ENCODE results near the gene RGS12.
"Not testable (repeated sequence)": the region's sequence is repeated elsewhere in the genome, so short reads cannot be mapped to it uniquely, and the experiment has no call there.

Gene RGS12

DNA sequence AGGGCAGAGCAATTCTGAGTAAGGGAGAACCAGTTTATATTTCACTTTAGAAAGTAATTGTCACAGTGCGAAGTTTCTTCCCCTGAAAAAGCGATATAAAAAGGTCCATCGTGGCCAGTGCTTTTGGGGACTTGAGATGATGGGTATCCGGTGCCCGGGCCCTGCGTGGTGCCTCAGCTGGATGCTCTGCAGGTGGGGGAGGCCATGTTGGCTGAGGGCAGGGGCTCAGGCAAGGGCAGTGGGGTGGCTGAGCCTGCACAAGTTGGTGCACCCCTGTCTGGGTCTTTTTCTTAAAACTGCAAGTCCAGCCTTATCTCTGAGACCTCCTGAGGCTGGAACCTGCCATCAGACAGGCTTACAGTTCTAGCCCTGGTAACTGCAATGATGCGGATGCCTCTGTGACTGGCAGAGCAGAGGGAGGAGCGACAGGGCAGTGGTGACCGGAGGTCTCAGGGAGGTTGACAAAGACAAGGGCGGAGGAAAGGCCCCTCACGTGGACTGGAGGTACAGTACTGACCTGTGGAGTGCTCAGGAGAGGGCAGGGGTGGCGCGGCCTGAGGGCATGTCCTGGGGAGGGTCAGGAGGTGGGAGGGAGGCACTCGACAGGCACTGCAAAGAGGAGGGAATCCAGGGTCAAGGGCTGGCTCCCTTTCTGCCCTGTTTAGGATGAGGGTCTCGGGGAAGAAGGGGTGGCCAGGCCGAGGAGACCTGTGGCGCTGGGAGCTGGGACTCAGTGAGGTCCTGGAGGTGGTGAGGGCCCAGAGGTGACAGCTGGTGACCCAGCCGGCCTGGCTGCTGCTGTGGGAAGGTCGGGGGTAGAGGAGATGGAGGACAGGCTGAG, 1.8 kb downstream of the RGS12 start:
- no peak for DNase-seq (ENCODE audit: low read depth, low spot score)

DNA sequence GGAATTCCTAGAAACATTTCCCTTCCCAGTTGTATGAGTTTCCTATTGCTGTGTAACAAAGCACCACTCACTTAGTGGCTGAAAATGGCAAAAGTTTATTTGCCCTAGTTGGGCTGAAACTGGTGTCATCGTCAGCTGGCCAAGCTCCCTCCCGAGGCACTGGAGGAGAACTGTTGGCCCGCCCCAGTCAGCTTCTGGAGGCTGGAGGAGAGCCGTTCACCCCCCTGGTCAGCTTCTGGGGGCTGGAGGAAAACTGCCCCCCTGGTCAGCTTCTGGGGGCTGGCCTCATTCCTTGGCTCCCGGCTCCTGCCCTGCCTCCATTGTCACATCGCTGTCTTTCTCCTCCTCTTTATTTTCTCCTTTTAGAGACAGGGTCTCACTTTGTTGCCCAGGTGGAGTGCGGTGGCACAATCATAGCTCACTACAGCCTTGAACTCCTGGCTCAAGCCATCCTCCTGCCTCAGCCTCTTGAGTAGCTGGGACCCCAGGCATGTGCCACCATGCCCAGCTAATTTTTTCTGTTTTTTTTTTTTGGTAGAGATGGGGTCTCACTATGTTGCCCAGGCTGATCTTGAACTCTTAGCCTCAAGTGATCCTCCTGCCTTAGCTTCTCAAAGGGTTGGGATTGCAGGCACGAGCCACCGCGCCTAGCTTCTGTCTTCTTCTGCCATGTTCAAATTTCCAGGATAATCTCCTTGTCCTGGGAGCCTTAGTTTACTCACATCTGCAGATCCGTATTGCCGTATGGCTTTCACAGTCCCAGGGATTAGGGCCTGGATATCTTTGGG, 3.2 kb downstream of the RGS12 start:
- no peak for DNase-seq (ENCODE audit: low read depth, low spot score)

DNA sequence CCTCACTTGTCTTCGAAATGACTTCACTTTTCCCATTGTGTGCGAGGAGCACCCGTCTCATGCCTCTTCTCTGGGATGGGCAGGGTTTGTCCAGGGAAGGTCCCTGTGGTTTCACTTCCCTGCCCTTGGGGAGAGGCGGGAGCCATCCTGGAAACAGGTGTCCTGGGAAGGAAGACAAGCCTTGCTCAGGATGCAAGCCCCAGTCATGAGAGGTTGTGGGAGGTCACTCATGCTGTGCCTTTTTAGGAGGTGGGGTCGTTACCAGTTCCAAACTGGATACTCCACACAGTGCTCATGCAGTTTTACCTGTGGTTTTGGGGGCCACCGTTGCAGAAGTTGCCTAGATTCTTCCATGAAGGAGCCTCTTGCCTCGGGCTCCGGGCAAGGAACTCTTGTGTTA, 3.8 kb downstream of the RGS12 start:
- no peak for DNase-seq (ENCODE audit: low read depth, low spot score)

DNA sequence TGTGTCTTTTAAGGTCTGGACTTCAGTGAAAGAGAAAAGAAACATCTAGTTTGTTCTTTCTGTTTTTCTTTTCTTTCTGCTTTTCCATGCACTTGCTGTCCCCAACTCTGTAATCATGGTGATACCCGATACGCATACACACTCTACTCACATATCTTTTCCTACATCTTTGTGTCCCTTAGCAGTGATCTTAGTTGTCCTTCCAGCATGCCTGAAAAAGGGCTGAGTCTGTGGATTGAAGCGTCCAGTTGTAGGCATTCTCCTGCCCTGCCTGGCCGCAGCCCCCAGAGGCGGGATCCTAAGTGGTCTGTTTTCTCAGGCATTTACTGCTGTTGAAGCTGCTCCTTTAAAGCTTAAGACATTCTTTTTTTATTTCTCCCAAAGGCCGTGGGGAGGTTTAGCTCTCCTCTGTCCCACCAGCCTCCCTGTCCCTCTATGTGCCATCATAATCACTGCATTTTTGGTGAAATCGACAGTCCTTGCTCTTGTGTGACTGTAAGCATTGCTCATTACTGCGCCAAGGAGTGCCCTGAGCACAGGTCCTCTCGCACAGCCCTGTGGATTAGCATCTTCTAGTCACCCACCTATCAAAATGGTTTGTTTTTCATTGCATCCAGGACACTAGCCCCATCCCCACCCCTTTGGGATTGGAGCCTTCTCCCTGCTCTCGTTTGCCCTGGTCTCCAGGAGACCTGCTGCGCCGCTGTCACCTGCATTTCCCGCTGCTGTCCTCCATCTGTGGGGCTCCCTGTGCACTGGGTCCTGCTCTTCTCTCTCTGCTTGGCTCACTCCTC, 4.4 kb downstream of the RGS12 start:
- no peak for DNase-seq (ENCODE audit: low read depth, low spot score)

DNA sequence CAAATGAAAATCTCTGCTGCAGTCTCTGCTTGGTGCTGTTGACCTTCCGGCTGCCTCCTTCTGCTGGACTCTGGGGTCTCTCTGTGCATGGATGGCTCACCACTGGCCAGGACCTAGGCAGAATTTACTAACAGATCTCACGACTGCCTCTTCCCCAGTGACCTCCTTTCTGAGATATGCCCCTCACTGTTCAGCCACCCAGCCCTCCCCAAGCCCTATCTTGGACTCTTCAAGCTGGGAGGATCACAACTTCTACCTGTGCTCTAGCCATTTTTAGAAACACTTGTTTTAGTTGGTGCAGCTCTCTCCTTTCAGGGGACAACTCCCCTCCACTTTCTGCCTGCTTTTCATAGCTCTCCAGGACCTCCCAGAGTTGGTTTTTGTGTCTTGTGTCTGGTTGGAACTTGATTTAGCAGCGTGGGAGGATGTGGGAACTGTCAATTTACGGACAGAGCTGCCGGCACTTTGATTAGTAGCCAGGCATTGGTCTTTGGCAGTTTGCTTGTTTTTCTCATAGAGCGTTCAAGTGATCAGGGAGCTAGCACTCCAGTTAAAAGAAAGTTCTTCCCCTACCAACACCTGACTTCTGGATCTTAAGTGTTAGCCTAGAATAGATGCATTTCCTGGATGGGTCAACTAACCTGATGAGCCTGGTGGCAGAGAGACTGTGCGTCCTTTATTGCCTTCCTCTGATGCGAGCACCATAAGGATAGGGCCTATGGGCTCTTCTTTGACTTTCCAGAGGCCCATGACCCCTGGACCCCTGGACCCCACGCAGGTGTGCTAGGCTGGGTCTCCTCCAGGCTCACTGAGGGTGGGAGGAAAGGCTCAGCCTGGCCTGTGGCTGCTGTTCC, 6.5 kb downstream of the RGS12 start:
- DNase-seq (ENCODE audit: low read depth, low spot score), result no peak

DNA sequence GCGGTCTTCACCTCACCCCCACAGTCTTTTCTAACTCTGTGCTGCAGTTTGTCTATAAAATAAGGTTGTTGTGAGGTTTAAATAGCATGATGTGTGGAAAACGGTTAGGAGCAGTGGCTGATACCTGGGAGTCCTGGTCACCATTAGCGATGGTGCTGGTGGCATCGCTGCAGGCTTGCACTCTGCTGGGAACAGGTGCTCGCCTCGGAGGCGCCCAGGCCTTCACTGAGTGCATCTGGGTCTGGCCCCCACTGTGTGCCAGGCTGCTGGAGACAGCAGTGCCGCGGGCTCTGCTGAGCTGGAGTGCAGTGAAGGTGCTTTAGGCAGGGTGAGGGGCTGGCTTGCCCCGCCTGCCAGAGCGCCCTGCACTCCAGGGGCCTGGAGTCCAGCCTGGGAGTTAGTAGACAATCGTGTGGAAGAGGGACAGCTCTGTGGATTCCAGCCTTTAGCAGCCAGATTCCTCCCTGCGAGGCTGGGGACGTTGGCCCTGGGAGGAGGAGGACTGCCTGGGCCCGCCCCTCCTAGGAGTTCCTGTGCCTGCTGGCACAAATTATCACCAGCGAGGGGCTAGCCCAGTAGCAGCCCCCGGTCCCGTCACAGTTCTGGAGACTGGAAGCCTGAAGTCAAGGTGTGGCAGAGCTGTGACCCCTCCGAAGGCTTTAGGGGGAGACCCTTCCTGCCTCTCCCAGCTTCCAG, 7.3 kb downstream of the RGS12 start:
- DNase-seq (ENCODE audit: low read depth, low spot score), result no peak

DNA sequence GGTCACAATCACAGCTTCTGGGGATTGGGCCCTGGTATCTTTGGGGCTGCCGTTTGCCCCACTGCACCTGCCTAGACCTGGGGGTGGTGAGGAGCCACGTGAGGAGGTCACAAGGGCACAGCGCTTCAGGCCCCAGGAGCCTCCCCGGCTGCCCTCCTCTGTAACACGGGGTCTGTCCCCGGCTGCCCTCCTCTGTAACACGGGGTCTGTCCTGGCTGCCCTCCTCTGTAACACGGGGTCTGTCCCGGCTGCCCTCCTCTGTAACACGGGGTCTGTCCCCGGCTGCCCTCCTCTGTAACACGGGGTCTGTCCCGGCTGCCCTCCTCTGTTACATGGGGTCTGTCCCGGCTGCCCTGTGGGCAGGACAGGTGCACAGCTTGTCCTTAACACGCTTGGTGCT, 8.1 kb downstream of the RGS12 start:
- DNase-seq (ENCODE audit: low read depth, low spot score), result not testable (repeated sequence)

DNA sequence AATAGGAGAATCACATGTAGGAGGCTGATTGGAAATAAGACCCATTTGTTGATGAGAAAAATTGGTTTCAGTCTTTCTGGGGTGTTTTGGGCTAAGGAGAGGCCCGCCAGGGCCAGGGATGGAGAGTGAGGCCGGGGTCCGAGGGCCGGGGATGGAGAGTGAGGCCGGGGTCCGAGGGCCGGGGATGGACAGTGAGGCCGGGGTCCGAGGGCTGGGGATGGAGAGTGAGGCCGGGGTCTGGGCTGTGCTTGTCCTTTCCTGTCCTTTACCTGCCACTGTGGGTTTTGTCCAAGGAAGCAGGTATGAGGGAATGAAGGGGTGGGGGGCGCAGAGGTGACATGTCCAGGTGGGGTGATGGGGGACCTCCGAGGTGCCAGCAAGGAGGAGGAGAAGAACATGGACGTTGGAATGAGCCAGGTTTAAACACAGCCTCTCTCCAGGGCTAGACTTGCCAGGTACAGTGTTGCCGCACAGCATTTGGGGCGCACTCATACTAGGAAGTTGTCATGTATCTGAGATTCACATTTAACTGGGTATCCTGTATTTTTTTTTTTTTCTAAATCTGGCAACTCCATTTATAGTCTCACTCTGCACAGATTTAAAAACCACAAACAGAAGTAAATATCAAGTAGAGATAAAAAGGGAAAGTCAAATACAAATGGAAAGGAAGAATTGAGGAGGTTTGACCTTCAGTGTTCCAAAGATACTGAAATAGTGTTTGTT, 8.8 kb downstream of the RGS12 start:
- no peak for DNase-seq (ENCODE audit: low read depth, low spot score)

DNA sequence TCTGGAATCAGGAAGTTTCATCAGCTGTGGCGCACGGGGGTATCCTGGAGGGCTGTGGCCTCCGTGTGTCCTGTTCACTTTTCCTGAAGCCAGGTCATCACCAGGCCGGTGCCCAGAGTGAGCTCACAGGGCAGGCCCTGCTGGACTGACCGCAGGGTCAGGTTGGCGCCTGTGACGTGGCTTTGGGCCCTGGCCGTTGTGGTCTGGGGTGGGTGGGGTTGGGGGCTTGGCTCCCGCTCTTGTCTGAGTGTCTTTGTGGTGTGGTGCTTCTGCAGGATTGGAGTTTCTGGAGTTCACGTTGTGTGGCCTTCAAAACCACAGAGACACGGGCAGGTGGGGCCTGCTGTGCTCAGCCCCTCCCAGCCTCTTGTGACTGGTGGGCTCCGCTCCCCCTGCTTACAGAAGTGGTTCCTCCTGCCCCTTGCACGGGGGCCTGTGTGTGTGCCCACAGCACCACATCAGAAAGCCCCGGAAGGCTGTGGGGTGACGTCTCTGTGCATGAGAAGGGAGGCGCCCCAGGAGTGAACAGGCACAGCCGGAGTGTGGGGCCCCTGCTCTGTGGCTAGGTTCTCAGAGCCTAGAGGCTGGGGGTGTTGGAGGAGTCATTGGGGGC, 9.5 kb downstream of the RGS12 start:
- DNase-seq (ENCODE audit: low read depth, low spot score), result no peak

DNA sequence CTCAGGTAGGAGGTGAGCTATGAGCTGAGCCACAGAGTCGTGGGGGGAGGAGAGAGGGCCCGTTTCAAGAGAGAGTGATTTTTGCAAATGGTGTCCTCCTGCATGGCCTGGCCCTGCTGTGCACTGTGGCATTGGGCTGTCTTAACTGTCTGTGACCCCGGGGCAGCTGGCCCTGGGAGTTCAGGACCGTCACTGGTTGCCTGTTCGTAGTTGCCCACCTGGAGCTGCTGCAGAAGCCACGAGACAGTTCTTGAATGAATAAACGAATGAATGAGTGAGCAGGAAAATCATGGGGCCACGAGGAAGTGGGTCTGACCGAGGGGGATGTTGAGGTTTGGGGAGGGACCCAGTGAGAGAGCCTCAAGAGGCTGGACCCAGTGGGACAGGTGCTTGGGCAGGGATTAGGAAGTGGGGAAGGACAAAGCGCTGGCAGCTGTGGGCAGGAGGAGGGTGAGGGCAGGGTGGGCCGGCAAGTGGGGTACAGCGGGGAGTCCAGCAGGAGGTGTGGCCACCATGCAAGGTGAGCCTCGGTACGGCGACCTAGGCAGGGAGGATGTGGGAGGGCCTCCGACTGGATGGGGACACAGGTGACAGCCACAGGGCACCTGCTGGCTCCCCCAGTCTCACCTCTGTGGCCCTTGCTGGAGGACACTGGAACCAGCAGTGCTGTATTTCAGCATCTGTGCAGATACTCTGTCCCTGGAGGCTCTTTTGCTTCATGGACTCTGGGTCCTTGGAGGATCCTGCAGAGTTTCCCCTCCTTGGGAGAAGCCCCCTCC, 10.2 kb downstream of the RGS12 start:
- DNase-seq (ENCODE audit: low read depth, low spot score), result no peak

DNA sequence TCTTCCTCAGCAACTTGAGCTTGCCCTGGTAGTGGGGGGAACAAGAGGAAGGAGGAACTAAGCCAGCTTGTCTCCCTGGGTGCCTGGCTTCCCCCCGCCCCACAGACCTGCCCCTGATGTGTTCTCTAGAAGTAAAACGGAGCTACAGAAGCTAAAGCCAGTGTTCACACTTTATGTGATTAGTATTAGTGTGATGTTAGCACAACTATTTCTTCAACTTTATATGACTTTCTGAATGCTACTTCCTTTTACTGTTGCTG, 10.7 kb downstream of the RGS12 start:
- DNase-seq (ENCODE audit: low read depth, low spot score), result no peak

DNA sequence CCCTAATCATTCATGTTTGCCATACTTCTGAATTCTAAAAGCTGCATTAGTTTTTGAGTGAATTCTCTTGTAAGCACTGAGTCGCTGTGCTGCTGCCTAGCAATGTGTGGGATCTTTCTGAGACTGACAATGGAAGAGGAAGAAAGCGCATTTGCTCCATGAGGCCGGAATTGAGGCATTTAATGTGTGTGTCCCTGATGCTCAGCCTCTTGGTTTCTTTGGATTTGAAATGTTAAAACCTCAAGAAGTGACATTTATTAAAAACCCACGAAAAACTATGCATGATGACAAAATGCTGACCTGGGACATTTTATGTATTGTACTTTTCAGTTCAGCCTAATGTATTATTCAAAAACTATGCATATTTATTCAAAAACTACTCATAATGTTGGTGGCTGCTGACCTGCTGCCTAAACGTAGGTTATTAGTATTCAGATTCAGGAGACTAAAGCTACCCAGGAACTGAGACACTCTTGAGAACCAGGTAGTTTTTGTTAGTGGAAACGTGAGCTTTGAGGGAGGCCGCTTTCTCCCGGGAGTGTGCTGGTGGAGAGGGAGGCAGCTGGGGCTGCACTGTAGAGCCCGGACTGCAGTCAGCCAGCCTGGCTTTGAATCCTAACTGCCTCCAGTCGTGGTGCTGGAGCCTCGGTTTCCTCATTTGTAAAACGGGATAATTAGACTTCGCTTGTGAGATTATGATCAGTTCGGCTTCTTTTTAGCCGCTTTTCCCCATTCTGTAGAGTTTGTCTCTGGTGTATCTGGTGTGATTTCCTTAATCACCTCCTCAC, 11.3 kb downstream of the RGS12 start:
- no peak for DNase-seq (ENCODE audit: low read depth, low spot score)

DNA sequence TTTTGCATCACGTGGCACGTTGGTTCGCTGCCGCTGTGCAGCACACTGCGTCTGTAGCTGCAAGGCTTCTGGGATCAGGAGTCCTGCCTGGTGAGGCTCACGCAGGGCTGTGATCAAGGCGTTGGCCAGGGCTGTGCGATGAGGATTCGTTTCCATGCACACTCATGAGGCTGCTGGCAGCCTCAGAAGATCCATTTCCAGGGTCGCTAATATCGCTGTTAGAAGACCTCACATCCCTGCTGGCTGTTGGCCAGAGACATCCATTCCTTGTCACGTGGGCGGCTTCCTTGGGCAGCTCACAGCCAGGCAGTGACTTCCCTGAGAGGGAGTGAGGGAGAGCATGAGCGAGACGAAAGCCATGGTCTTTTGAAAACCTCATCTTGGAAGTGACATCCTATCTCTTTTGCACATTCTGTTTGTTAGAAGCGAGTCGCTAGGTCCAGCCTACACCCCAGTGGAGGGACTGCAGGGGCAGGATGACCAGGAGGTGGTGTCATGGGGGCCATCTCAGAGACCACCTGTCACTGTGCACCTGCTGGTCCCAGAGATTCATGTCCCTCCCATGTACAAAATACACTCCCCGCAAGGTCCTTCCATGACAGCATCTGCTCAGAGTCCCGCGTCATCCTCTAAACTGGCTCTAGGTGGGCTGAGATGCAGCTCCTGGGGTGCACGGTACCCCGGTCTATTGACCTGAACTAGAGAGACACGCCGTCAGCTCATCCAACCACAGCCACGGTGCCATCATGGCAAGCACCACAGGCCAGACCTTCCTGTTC, 12.2 kb downstream of the RGS12 start:
- no peak for DNase-seq (ENCODE audit: low read depth, low spot score)

DNA sequence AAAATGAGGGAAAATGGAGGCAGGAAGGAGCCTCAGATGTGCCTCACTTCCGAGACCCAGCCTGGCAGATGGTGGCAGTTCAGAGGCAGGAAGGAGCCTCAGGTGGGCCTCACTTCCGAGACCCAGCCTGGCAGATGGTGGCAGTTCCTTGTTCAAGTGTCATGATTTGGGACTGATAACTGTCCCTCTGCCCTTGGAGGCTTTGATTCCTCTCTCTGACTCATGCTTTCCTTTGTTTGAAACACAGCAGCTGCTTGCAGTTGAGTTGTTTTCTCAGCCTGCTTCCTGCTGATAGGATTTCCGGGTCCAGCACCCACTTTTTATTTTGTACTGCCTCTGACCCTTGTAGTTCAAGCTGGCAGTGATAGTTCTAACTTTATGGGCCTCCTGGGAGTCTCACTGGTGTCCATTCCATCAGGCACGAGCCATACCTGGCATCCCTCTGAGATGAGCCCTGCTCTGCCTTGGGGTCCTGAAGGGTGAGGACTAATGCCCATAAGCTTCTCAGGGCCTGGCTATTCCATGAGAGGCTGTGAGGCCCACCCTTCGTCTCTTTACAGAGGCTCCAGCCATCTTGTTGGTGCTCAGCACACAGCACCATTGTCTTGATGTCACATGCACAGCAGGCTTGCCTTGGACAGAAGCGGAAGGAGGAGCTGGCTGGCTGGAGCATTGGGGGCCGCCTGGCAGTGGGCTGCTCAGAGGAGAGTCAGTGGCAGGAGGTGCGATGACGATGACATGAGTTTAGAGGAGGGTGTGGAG, 13.0 kb downstream of the RGS12 start:
- no peak for DNase-seq (ENCODE audit: low read depth, low spot score)

DNA sequence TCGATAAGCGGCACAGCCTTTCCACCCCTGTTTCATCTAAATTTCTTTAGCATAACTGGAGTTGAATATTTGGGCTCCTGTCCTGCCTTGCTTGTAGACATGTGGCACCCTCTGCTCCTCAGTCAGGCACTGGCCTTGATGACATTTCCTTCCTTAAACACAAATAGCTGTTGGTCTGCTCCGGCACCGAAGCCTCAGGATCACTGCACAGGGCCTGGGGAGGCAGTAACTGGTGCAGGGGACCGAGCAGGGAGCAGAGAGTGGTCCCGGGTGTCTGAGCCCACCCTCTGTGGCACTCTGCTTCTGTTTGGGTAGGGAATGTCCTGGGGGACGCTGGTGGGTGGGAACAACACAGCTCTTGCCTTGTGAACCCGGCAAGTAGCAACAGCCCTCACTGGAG, 13.6 kb downstream of the RGS12 start:
- DNase-seq (ENCODE audit: low read depth, low spot score), result no peak

DNA sequence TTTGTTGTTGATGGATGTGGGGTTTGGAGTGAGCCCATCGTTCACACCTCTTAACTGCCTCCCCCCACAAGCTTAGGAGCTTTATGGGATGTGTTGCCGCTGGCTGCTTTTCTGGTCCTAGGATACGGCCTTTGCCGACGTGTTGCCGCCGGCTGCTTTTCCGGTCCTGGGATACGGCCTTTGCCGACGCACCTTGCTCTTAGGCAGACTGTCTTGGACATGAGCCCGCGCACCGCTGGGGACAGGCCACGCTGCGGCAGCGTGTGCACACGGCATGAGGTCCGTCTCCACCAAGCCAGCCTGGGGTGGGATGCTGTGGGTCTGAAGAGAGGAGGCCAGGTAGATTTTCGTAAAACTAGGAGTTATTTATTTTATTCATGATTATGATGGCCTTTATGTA, 14.2 kb downstream of the RGS12 start:
- DNase-seq (ENCODE audit: low read depth, low spot score), result no peak

DNA sequence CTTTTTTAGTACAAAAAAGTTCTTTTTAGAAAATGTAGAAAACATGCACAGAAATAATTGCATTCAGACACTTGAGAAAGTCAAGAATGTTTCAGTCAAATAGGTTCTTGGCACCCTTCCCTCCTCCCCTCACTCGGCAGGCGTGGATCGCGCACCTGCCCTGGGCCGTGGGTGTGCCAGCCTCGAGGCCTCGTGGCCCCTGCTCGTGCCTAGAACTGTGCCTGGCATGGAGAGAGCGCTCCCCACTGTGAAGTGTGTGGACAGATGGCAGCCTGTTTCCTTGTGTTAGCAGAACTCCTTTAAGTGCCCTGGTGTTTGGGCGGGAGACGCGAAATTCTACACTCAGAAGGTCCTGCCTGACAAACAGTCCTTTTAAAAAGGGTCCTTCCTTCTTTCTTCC, 14.7 kb downstream of the RGS12 start:
- no peak for DNase-seq (ENCODE audit: low read depth, low spot score)
